ENCODE measurements around the gene ZGPAT.

The ZGPAT gene

GRCh38 chr20:63778034-63778752, 70.4 kb downstream of the ZGPAT start:
- TF ChIP-seq CTCF (IDR thresholded peaks at IDR 0.05; ENCODE audit: low read depth, low read length, poor library complexity, severe bottlenecking) (no peak), EZH2phosphoT487 (IDR thresholded peaks at IDR 0.05; ENCODE audit: borderline replicate concordance, low read length) (no peak)
- no peaks in the 10 kb centered on the region for H3K9me2 ChIP-seq (replicated peaks; ENCODE audit: control insufficient read depth, low read length)
- H3K4me1 ChIP-seq (ENCODE audit: control insufficient read depth, low read length): peaks cover 8% of the 10 kb centered on the region
- H3K9me3 ChIP-seq (ENCODE audit: control insufficient read depth, insufficient read depth, low read length): no peaks in the 10 kb centered on the region
- H3K27me3 ChIP-seq (ENCODE audit: control insufficient read depth, low read length): peaks cover 10% of the 10 kb centered on the region
- H3K4me2 ChIP-seq (ENCODE audit: low read length): no peak overlapping the region
- no peak overlapping the region for H3K4me3 ChIP-seq (ENCODE audit: low read length)
- H3K79me2 ChIP-seq (ENCODE audit: control insufficient read depth, low read length): no peaks in the 10 kb centered on the region
- no peak overlapping the region for H3K27ac ChIP-seq (ENCODE audit: low read depth, low read length)
- H4K20me1 ChIP-seq (ENCODE audit: control insufficient read depth, insufficient read depth, low read depth, low read length): no peaks in the 10 kb centered on the region
- no peaks in the 10 kb centered on the region for H3K36me3 ChIP-seq (ENCODE audit: control insufficient read depth, low read length)
- no peaks in the 10 kb centered on the region for H3F3A ChIP-seq (ENCODE audit: control insufficient read depth, insufficient read depth)

- Histone ChIP-seq H3K36me3 (ENCODE audit: control insufficient read depth, low read length) (no peaks in the 10 kb centered on the region), H3K9me3 (ENCODE audit: control insufficient read depth, insufficient read depth, low read length) (no peaks in the 10 kb centered on the region), H3K27ac (ENCODE audit: low read depth, low read length) (no peak overlapping the region), H3K27me3 (ENCODE audit: control insufficient read depth, low read length) (peaks cover 4% of the 10 kb centered on the region; the same call in 1 of the 2 replicates), H3K79me2 (ENCODE audit: control insufficient read depth, low read length) (no peaks in the 10 kb centered on the region), H4K20me1 (ENCODE audit: control insufficient read depth, insufficient read depth, low read depth, low read length) (no peaks in the 10 kb centered on the region), H3K4me3 (ENCODE audit: low read length) (no peak overlapping the region), H3K4me1 (ENCODE audit: control insufficient read depth, low read length) (peaks cover 8% of the 10 kb centered on the region), H3F3A (ENCODE audit: control insufficient read depth, insufficient read depth) (no peaks in the 10 kb centered on the region), H3K4me2 (ENCODE audit: low read length) (no peak overlapping the region), H3K9me2 (replicated peaks; ENCODE audit: control insufficient read depth, low read length) (no peaks in the 10 kb centered on the region)
- no peak for TF ChIP-seq EZH2phosphoT487 (IDR thresholded peaks at IDR 0.05; ENCODE audit: borderline replicate concordance, low read length)
- no peak for TF ChIP-seq CTCF (IDR thresholded peaks at IDR 0.05; ENCODE audit: low read depth, low read length, poor library complexity, severe bottlenecking)
Observed at GRCh38 chr20:63778857-63779256, 71.0 kb downstream of the ZGPAT start.

GRCh38 chr20:63781181-63781580, 73.3 kb downstream of the ZGPAT start:
- H3F3A ChIP-seq (ENCODE audit: control insufficient read depth, insufficient read depth): no peaks in the 10 kb centered on the region
- H3K4me1 ChIP-seq (ENCODE audit: control insufficient read depth, low read length): peaks cover 8% of the 10 kb centered on the region
- H3K4me3 ChIP-seq (ENCODE audit: low read length): no peak overlapping the region
- H4K20me1 ChIP-seq (ENCODE audit: control insufficient read depth, insufficient read depth, low read depth, low read length): no peaks in the 10 kb centered on the region
- H3K79me2 ChIP-seq (ENCODE audit: control insufficient read depth, low read length): no peaks in the 10 kb centered on the region
- TF ChIP-seq EZH2phosphoT487 (IDR thresholded peaks at IDR 0.05; ENCODE audit: borderline replicate concordance, low read length) (no peak), CTCF (IDR thresholded peaks at IDR 0.05; ENCODE audit: low read depth, low read length, poor library complexity, severe bottlenecking) (no peak)
- no peak overlapping the region for H3K27ac ChIP-seq (ENCODE audit: low read depth, low read length)
- H3K36me3 ChIP-seq (ENCODE audit: control insufficient read depth, low read length): no peaks in the 10 kb centered on the region
- H3K4me2 ChIP-seq (ENCODE audit: low read length): no peak overlapping the region
- no peaks in the 10 kb centered on the region for H3K27me3 ChIP-seq (ENCODE audit: control insufficient read depth, low read length)
- no peaks in the 10 kb centered on the region for H3K9me3 ChIP-seq (ENCODE audit: control insufficient read depth, insufficient read depth, low read length)
- H3K9me2 ChIP-seq (replicated peaks; ENCODE audit: control insufficient read depth, low read length): no peaks in the 10 kb centered on the region

All from DOHH2 (cell line).